Colonic mucosa (tissue), 4 donors: ENCODE data around the gene LPXN. TPM values are rescaled to one million over a fixed set of nuclear protein-coding genes. Genes with fewer than 3 reads are reported as not detected.

ENCODE experiments used
- DNase-seq: peaks from one replicate; pipeline ENCODE4 v3.0.0-alpha.2; 2020
- H3K27ac ChIP-seq: fragments of 200-600 bp; one replicate; pipeline ENCODE4 v1.8.0; 2021
- H3K27me3 ChIP-seq: fragments of 200-600 bp; one replicate; pipeline ENCODE4 v1.8.0; 2021
- H3K36me3 ChIP-seq: fragments of 200-600 bp; one replicate; pipeline ENCODE4 v1.8.0; 2021
- H3K4me1 ChIP-seq: fragments of 200-600 bp; one replicate; pipeline ENCODE4 v1.8.0; 2021; ENCODE audit warnings: mild to moderate bottlenecking
- H3K4me3 ChIP-seq: fragments of 200-600 bp; one replicate; pipeline ENCODE4 v1.8.0; 2021
- H3K9ac ChIP-seq, 2 donors: one replicate each; pipeline ENCODE4 v1.7.0; 2013; ENCODE audit warnings: control low read depth in 2 of 2, low read depth in 2 of 2, low read length in 2 of 2
- H3K9me3 ChIP-seq: fragments of 200-600 bp; one replicate; pipeline ENCODE4 v1.8.0; 2021
- CTCF ChIP-seq: fragments of 200-600 bp; IDR thresholded peaks from one replicate; pipeline ENCODE4 v1.8.0; 2022; ENCODE audit warnings: antibody characterized with exemption, mild to moderate bottlenecking
- intact Hi-C: fragments of 100-400 bp; cut with DNase I; formaldehyde crosslinking; loops from one replicate; pipeline ENCODE4 v1.14.1; 2022
- total RNA-seq, 2 donors: library from RNA; stranded (reverse); fragmentation: NEBNext Ultra II Directional in 1 of 2; extraction: Animal tissue kit (Norgen Biotek cat#: 25700) in 1 of 2; gene quantifications; one replicate each; pipeline ENCODE4 v1.2.1, GENCODE V29; 2021
- donor health status: healthy.
- donor health status: DM: no; HTN: no; CAD: no.
- donor health status: DM: no; HTN: no; CAD: no.

The LPXN gene
- total RNA-seq, 2 donors from 2014 or later: 7.8 to 10.0 TPM

DNA sequence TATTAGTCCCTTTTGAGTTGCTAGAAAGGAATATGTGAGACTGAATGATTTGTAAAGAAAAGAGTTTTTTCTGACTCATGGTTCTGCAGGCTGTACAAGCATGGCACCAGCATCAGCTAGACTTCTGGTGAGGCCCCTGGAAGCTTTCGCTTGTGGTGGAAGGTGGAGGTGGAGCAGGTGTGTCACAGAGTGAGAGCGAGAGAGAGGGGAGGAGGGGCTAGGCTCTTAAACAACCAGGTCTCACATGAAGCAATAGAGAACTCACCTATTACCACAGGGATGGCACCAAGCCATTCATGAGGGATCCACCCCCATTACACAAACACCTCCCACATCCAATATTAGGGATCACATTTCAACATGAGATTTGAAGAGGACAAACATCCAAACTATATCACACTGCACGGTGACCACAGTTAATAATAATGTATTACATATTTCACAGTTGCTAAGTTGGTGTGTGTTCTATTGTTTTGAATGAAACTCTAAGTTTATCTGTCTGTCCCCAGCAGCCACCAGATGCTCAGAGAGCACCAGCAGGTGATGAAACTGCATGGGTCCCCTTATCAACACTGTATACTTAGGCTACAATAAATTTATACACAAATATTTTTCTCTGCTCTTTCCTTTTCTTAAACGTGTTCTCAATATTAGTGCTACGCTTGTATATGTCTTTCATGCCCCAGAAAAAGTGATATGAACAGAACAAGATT, 17.3 kb upstream of the LPXN start:
- H3K36me3 ChIP-seq: no peaks in the 10 kb centered on the region
- H3K4me1 ChIP-seq: peaks cover 20% of the 10 kb centered on the region
- DNase-seq: peak; percentile 74
- H3K27me3 ChIP-seq: no peaks in the 10 kb centered on the region
- TF ChIP-seq CTCF: no peak
- no peaks in the 10 kb centered on the region for H3K9me3 ChIP-seq
- H3K4me3 ChIP-seq: no peak overlapping the region
- H3K9ac ChIP-seq: peak overlapping the region in 1 of 2 donors; percentile 61
- H3K27ac ChIP-seq: peak overlapping the region; percentile 65
- intact Hi-C loops: no loop called here

DNA sequence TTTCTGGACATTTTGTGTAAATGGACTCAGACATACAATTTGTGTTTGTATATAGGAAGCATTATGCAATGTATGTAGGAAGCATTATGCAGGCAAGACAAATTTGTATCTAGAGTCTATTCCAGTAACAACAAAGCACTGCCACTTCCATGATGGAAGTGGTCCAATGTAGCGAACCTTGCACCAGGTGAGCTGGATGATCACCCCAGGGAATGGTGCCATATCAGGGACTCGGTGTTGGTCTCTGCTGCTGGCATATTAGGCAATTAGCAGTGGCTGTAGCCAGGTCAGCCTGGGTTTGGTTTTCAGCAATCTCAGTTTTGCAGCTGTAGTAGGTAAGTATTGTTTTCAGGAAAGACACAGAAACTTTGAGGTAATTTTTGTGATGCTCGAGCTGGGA, 16.0 kb upstream of the LPXN start:
- H3K9ac ChIP-seq: no peak overlapping the region
- intact Hi-C loops: no loop called here
- H3K27ac ChIP-seq: no peak overlapping the region
- TF ChIP-seq CTCF: no peak
- DNase-seq: no peak
- H3K36me3 ChIP-seq: no peaks in the 10 kb centered on the region
- H3K9me3 ChIP-seq: no peaks in the 10 kb centered on the region
- H3K4me3 ChIP-seq: no peak overlapping the region
- H3K27me3 ChIP-seq: no peaks in the 10 kb centered on the region
- H3K4me1 ChIP-seq: peaks cover 9% of the 10 kb centered on the region

- Histone ChIP-seq H3K9ac (no peak overlapping the region), H3K36me3 (no peaks in the 10 kb centered on the region), H3K27ac (no peak overlapping the region), H3K9me3 (no peaks in the 10 kb centered on the region), H3K27me3 (no peaks in the 10 kb centered on the region), H3K4me1 (peaks cover 12% of the 10 kb centered on the region), H3K4me3 (no peak overlapping the region)
- TF ChIP-seq CTCF: no peak
- intact Hi-C loops: no loop called here
- no peak for DNase-seq
These were observed 11.3 kb upstream of the LPXN start for GRCh38 chr11:58586998-58587397.

- intact Hi-C loops: no loop called here
- H3K4me3 ChIP-seq: no peak overlapping the region
- no peak for TF ChIP-seq CTCF
- H3K4me1 ChIP-seq: peaks cover 19% of the 10 kb centered on the region
- H3K27me3 ChIP-seq: no peaks in the 10 kb centered on the region
- H3K9me3 ChIP-seq: no peaks in the 10 kb centered on the region
- no peak overlapping the region for H3K9ac ChIP-seq
- H3K27ac ChIP-seq: no peak overlapping the region
- no peaks in the 10 kb centered on the region for H3K36me3 ChIP-seq
- DNase-seq: no peak
These were observed 6.8 kb upstream of the LPXN start for GRCh38 chr11:58582437-58582836.

- intact Hi-C loops: no loop called here
- Histone ChIP-seq H3K4me1 (peaks cover 25% of the 10 kb centered on the region), H3K27me3 (no peaks in the 10 kb centered on the region), H3K4me3 (peak overlapping the region; percentile 89), H3K27ac (peak overlapping the region; percentile 100), H3K9ac (peak overlapping the region in 1 of 2 donors; percentile 93), H3K36me3 (no peaks in the 10 kb centered on the region), H3K9me3 (no peaks in the 10 kb centered on the region)
- no peak for DNase-seq
- TF ChIP-seq CTCF: no peak
These were observed 4.7 kb upstream of the LPXN start for GRCh38 chr11:58580311-58580710.
